ENCODE measurements around the gene LNPK.

- TF ChIP-seq REST (IDR thresholded peaks at IDR 0.05; ENCODE audit: insufficient read depth in 1 of 2, low read depth in 2 of 2, low read length in 2 of 2): no peak
- no peak for TF ChIP-seq POLR2AphosphoS5 (IDR thresholded peaks at IDR 0.05; ENCODE audit: low read depth, low read length)
- TF ChIP-seq FOXP2 (optimal IDR thresholded peaks at IDR 0.05; ENCODE audit: borderline replicate concordance, extremely low read depth, extremely low read length, insufficient read depth): no peak
Measured at GRCh38 chr2:176022048-176022447, 20.0 kb upstream of the LNPK start.

Measured in PFSK-1 (cell line).